Mammary epithelial cell (primary cell): Measurements from ENCODE around the gene PBRM1.

ENCODE experiments used
- EZH2 ChIP-seq: IDR thresholded peaks from 2 replicates; pipeline ENCODE4 v1.6.1; 2012; ENCODE audit warnings: low read length, inconsistent platforms, borderline replicate concordance
- TF ChIP-seq, protein P1 (sequence below), 2 donors: IDR thresholded peaks in 1 of 2; conservative IDR thresholded peaks in 1 of 2; 2 replicates each; pipeline ENCODE4 v1.5.1; 2011 to 2012; ENCODE audit warnings: inconsistent platforms in 2 of 2, low read length in 2 of 2, mild to moderate bottlenecking in 2 of 2, control low read depth in 1 of 2, low read depth in 1 of 2; ENCODE audit not compliant: insufficient read depth in 1 of 2; ENCODE audit errors: extremely low read depth in 1 of 2

DNA sequence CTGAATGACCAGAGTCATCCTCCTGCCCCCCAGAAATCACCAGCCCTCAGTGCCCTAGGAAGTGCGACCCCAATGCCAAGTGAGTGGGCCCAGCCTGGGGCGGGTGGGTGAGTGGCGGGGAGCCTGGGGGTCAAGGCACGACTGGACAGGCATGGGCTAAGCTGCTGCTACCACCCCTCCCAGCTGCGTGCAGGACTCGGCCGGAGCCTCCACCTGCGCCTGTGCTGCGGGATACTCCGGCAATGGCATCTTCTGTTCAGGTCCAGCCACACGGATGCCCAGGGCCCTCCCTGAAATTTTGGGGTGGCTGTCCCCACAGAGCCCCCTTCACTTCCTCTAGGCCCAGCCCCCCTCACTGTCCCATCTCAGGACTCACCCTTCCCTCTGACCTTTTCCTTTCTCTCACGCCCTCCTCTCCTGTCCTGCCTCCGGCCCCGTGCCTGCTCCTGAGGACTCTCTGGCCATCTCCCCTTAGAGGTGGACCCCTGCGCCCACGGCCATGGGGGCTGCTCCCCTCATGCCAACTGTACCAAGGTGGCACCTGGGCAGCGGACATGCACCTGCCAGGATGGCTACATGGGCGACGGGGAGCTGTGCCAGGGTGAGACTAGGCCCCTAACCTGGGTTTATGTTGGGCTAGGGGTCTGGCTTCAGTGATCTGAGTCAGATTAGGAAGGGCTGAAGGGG is 169.1 kb downstream of the PBRM1 start:
- TF ChIP-seq, protein P1, sequence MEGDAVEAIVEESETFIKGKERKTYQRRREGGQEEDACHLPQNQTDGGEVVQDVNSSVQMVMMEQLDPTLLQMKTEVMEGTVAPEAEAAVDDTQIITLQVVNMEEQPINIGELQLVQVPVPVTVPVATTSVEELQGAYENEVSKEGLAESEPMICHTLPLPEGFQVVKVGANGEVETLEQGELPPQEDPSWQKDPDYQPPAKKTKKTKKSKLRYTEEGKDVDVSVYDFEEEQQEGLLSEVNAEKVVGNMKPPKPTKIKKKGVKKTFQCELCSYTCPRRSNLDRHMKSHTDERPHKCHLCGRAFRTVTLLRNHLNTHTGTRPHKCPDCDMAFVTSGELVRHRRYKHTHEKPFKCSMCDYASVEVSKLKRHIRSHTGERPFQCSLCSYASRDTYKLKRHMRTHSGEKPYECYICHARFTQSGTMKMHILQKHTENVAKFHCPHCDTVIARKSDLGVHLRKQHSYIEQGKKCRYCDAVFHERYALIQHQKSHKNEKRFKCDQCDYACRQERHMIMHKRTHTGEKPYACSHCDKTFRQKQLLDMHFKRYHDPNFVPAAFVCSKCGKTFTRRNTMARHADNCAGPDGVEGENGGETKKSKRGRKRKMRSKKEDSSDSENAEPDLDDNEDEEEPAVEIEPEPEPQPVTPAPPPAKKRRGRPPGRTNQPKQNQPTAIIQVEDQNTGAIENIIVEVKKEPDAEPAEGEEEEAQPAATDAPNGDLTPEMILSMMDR (conservative IDR thresholded peaks at IDR 0.05 in 1 of 2, IDR thresholded peaks at IDR 0.05 in 1 of 2; ENCODE audit: extremely low read depth in 1 of 2, insufficient read depth in 1 of 2, low read depth in 1 of 2, low read length in 2 of 2), result no peak
- TF ChIP-seq EZH2, result no peak
